Measurements from ENCODE around the gene UBTD2. TPM values are rescaled to one million over a fixed set of nuclear protein-coding genes. Genes with fewer than 3 reads are reported as not detected.

UBTD2 gene
- total RNA-seq, 1 experiment from 2014 or later = 22.6 TPM

- Histone ChIP-seq H3K4me2 (ENCODE audit: low read length) (no peak overlapping the region), H3K27ac (ENCODE audit: low read length) (no peak overlapping the region), H3K27me3 (ENCODE audit: low read length) (no peaks in the 10 kb centered on the region), H3K4me1 (ENCODE audit: insufficient read depth, low read length) (no peaks in the 10 kb centered on the region), H3K79me2 (ENCODE audit: low read length) (peaks cover 12% of the 10 kb centered on the region; the same call in 1 of the 2 replicates), H3K9me2 (replicated peaks; ENCODE audit: low read length) (no peaks in the 10 kb centered on the region), H3K4me3 (ENCODE audit: low read length) (no peak overlapping the region), H3K9ac (ENCODE audit: low read length) (no peak overlapping the region), H3K36me3 (ENCODE audit: low read depth, low read length) (peaks cover 7% of the 10 kb centered on the region), H3F3A (ENCODE audit: low read length, unreplicated experiment) (no peaks in the 10 kb centered on the region), H2AFZ (ENCODE audit: low read length) (no peak overlapping the region), H3K9me3 (ENCODE audit: low read length) (no peaks in the 10 kb centered on the region), H4K20me1 (ENCODE audit: low read length) (peaks cover 14% of the 10 kb centered on the region; the same call in 1 of the 2 replicates)
- no peak for TF ChIP-seq CTCF (conservative IDR thresholded peaks at IDR 0.05; ENCODE audit: low read depth, low read length)
- no peak for TF ChIP-seq EZH2 (IDR thresholded peaks at IDR 0.05; ENCODE audit: low read length, unreplicated experiment)
- TF ChIP-seq EZH2phosphoT487 (IDR thresholded peaks at IDR 0.05; ENCODE audit: borderline replicate concordance, low read length) = no peak
- CTCF ChIA-PET = no interaction called here
- POLR2A ChIA-PET (ENCODE audit: unreplicated experiment) = no interaction called here
- no peak for DNase-seq
- ATAC-seq = no peak
- BruUV-seq (replicated peaks) = no TSS peak
- intact Hi-C loops (cut with micrococcal nuclease) = no loop called here
Measured at GRCh38 chr5:172160506-172160905, 123.1 kb downstream of the UBTD2 start.

Other genes with a start within 250 kb of the UBTD2 start
- gene STK10, start 95.5 kb downstream of the UBTD2 start, total RNA-seq (2014; rRNA removed) = 25.7 and 30.1 TPM in 2 replicates
- gene EFCAB9, start 89.6 kb downstream of the UBTD2 start, total RNA-seq (2014; rRNA removed) = not detected in 2 replicates
- 8.9 and 9.8 TPM in 2 replicates for gene SH3PXD2B, start 170.8 kb upstream of the UBTD2 start, total RNA-seq (2014; rRNA removed)

All from PC-3 (cell line).